Measurements from ENCODE around the gene TACR2. TPM values are rescaled to one million over a fixed set of nuclear protein-coding genes. Genes with fewer than 3 reads are reported as not detected.

The TACR2 gene
- total and polyA plus RNA-seq, 2 donors (not counting 3 experiments of a cell fraction or from before 2014, with no cell fraction given) = 0.19 TPM; not detected in 1

DNA sequence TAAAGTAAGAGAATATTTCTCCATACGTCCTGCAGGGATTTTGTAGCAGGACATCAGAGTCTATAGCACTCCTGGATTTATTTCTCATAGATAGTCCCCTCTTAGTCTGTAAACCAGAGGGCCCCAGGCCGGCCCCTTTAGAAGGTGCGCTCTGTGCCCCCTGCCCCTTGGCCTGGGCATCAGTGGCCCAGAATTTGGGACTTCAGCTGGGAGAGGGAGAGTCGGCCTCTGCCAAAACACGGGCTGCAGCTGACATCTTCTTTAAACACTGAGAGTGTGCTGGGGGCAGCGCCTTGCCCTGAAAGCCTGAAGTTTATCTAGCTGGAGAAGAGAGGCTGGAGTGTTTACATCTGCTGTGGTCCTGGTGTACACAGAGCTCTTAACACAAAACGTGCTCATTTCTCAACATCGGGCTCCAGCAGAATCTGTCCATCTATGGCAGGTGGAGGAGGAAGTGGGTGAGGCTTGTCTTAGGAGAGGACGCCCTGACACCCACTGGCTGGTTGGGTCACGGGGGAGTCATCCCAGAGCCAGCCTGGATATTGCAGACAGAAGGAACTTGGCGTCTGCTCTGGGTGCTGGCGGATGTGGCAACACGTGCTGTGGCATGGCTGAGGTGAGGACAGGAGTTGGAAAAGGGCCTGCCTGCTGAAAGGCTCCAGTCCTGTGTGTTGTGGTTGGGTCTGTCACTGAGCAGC is 5.0 kb upstream of the TACR2 start:
- no peaks in the 10 kb centered on the region for H3K36me3 ChIP-seq (ENCODE audit: control insufficient read depth in 2 of 2, extremely low read depth in 1 of 2, insufficient read depth in 2 of 2, low read length in 2 of 2)
- intact Hi-C loops (cut with micrococcal nuclease) (no loop called here), dilution Hi-C loops (cut with MboI; ENCODE audit: extremely low pct_ligation_motif_present, low sequenced_read_pairs) (no loop called here)
- H3K27me3 ChIP-seq (ENCODE audit: control insufficient read depth in 2 of 2, insufficient read depth in 2 of 2, low read length in 2 of 2) = peaks cover 0 to 1% of the 10 kb centered on the region in 2 experiments
- H3K9me3 ChIP-seq (replicated peaks; ENCODE audit: control insufficient read depth, insufficient read depth, low read length) = no peaks in the 10 kb centered on the region
- no peaks in the 10 kb centered on the region for H4K20me1 ChIP-seq (replicated peaks; ENCODE audit: control insufficient read depth, extremely low read depth, insufficient read depth, low read length)
- DNase-seq (ENCODE audit: low read depth, low spot score) = no peak
- TF ChIP-seq POLR2A (IDR thresholded peaks at IDR 0.05; ENCODE audit: low read depth, low read length) = no peak
- TF ChIP-seq EZH2 (IDR thresholded peaks at IDR 0.05; ENCODE audit: borderline replicate concordance, low read depth, low read length, severe bottlenecking) = no peak
- no peak for TF ChIP-seq CTCF (IDR thresholded peaks at IDR 0.05; ENCODE audit: extremely low read depth in 1 of 2, insufficient read depth in 1 of 2, low read depth in 1 of 2, low read length in 2 of 2)
- no peak for TF ChIP-seq JUN (IDR thresholded peaks at IDR 0.05; ENCODE audit: borderline replicate concordance, insufficient read depth, insufficient read length, low read depth)
- TF ChIP-seq FOS (IDR thresholded peaks at IDR 0.05; ENCODE audit: borderline replicate concordance, insufficient read depth, low read length) = no peak
- no peak for TF ChIP-seq POLR2AphosphoS5 (IDR thresholded peaks at IDR 0.05; ENCODE audit: insufficient read depth, low read depth, low read length)
- TF ChIP-seq, protein P1, sequence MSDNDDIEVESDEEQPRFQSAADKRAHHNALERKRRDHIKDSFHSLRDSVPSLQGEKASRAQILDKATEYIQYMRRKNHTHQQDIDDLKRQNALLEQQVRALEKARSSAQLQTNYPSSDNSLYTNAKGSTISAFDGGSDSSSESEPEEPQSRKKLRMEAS (IDR thresholded peaks at IDR 0.05; ENCODE audit: insufficient read depth, insufficient read length) = no peak
- TF ChIP-seq MYC (IDR thresholded peaks at IDR 0.05; ENCODE audit: low read depth, low read length) = no peak
- no peak for TF ChIP-seq GATA2 (IDR thresholded peaks at IDR 0.05; ENCODE audit: insufficient read depth, insufficient read length, low read depth, low read length)
- no peaks in the 10 kb centered on the region for H3K4me1 ChIP-seq (ENCODE audit: control insufficient read depth, extremely low read depth, insufficient read depth, low read length)
- H3K9me1 ChIP-seq (replicated peaks; ENCODE audit: control insufficient read depth, extremely low read depth, insufficient read depth, low read length) = no peaks in the 10 kb centered on the region
- FAIRE-seq = no peak
- no peaks in the 10 kb centered on the region for H3K79me2 ChIP-seq (ENCODE audit: control insufficient read depth, insufficient read depth, low read length)
- no peak overlapping the region for H3K27ac ChIP-seq (ENCODE audit: insufficient read depth, low read depth, low read length)
- no TSS peak for BruUV-seq (replicated peaks)
- POLR2A ChIA-PET = no interaction called here
- CTCF ChIA-PET = interaction anchor here (2.2 kb wide), 1 partner anchor 86 kb away, joined by 6 read pairs; no protein-coding TSS in a partner anchor
- no peak overlapping the region for H3K9ac ChIP-seq (replicated peaks; ENCODE audit: extremely low read depth, insufficient read depth, low read length)
- no peak overlapping the region for H2AFZ ChIP-seq (ENCODE audit: low read depth, low read length)
- no peak overlapping the region for H3K4me3 ChIP-seq (replicated peaks in 1 of 3; ENCODE audit: insufficient read depth in 1 of 3, low read depth in 1 of 3, low read length in 3 of 3)
- no peak overlapping the region for H3K4me2 ChIP-seq (ENCODE audit: insufficient read depth, low read length)

All from endothelial cell of umbilical vein (primary cell).